ENCODE results near the gene ARMH4.

Gene ARMH4

DNA sequence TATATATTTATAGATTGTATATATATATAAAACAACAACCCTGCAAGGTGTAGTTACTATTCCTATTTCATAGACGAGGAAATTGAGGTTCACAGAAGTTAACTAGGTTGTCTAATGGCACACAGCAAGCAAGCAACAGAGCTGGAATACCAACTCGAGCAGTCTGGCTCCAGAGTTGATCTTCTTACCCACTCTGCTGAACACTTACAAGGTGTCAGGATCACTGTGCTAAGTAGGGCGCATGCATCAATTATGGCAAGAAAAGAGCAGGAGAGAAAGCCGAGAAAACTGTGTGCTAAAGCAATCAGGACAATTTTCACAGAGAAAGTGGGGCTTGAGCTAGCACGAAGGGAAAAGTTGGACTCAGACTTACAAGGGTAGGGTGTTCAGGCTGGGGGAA lies 15.9 kb upstream of the ARMH4 start:
- TF ChIP-seq, protein P1, sequence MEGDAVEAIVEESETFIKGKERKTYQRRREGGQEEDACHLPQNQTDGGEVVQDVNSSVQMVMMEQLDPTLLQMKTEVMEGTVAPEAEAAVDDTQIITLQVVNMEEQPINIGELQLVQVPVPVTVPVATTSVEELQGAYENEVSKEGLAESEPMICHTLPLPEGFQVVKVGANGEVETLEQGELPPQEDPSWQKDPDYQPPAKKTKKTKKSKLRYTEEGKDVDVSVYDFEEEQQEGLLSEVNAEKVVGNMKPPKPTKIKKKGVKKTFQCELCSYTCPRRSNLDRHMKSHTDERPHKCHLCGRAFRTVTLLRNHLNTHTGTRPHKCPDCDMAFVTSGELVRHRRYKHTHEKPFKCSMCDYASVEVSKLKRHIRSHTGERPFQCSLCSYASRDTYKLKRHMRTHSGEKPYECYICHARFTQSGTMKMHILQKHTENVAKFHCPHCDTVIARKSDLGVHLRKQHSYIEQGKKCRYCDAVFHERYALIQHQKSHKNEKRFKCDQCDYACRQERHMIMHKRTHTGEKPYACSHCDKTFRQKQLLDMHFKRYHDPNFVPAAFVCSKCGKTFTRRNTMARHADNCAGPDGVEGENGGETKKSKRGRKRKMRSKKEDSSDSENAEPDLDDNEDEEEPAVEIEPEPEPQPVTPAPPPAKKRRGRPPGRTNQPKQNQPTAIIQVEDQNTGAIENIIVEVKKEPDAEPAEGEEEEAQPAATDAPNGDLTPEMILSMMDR (IDR thresholded peaks at IDR 0.05; ENCODE audit: unreplicated experiment in 3 of 3): no peak
- Mint-ChIP-seq H3K9me3 (no peaks in the 10 kb centered on the region), H3K36me3 (ENCODE audit: low read depth) (no peaks in the 10 kb centered on the region), H3K4me1 (peaks cover 16% of the 10 kb centered on the region), H3K27me3 (ENCODE audit: low read depth) (peaks cover 8% of the 10 kb centered on the region), H3K4me3 (no peak overlapping the region), H3K27ac (no peak overlapping the region)

DNA sequence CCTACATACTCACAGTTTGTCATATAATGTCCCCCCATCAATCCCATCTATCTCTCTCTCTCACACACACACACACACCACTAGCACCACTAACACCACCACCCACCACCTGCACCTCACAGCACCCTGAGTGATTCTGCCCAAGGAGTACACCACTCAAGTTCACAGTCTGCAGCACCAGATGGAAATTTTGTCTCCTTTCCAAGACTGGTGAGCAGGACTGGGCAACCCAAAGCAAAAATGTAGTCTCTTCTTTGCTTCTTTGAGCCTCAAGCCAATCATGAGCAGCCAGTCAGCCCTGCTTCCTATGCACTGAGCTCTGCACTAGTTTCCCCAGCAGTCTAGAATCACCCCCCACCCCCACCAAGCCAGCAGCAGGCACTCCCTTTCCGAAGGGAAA lies 15.0 kb upstream of the ARMH4 start:
- H3K27me3 Mint-ChIP-seq (ENCODE audit: low read depth): peaks cover 8% of the 10 kb centered on the region
- TF ChIP-seq, protein P1 (IDR thresholded peaks at IDR 0.05; ENCODE audit: unreplicated experiment in 3 of 3): no peak
- no peaks in the 10 kb centered on the region for H3K9me3 Mint-ChIP-seq
- no peaks in the 10 kb centered on the region for H3K36me3 Mint-ChIP-seq (ENCODE audit: low read depth)
- H3K27ac Mint-ChIP-seq: no peak overlapping the region
- H3K4me3 Mint-ChIP-seq: no peak overlapping the region
- H3K4me1 Mint-ChIP-seq: peaks cover 16% of the 10 kb centered on the region

DNA sequence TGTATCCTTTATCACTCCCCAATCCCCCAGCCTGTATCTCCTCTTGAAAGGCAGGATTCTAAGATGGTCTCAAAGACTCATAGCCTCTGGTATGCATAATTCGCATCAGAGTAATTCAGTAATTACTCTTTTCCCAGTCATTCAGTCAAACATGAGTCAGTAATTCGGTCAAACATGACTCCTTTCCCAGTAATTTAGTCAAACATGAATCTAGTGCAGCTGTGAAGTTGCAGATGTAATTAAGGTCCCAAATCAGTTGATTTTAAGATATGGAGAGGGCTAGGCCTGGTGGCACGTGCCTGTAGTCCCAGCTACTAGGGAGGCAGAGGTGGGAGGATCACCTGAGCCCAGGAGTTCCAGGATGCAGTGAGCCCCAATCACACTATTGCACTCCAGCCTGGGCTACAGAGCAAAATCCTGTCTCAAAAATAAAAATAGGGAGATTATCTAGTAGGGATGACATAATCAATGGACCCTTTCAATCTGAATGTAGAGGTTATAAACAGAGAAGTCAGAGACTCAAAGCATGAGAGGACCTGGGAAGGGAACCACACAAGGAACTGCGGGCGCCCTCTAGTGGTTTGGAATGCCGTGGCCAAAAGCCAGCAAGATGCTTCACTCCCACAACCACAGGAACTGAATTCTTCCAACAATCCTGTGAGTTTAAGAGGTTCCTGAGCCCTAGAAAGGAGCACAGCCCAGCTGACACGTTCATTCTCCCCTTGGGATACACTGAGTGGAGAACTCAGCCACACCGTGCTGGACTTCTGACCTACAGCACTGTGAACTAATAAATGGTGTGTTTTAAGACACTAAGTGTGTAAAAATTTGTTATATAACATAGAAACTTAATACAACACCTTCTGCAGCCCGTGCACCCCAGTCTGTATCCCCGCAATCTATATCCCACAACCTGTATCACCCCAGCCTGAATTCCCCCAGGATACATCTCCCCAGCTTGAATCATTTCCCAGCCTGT lies 14.3 kb upstream of the ARMH4 start:
- Mint-ChIP-seq H3K4me3 (no peak overlapping the region), H3K36me3 (ENCODE audit: low read depth) (no peaks in the 10 kb centered on the region), H3K27me3 (ENCODE audit: low read depth) (peaks cover 8% of the 10 kb centered on the region), H3K9me3 (no peaks in the 10 kb centered on the region), H3K27ac (no peak overlapping the region), H3K4me1 (peaks cover 15% of the 10 kb centered on the region)
- TF ChIP-seq, protein P1 (IDR thresholded peaks at IDR 0.05; ENCODE audit: unreplicated experiment in 3 of 3): peak; percentile 85 to 93 (median 93)

DNA sequence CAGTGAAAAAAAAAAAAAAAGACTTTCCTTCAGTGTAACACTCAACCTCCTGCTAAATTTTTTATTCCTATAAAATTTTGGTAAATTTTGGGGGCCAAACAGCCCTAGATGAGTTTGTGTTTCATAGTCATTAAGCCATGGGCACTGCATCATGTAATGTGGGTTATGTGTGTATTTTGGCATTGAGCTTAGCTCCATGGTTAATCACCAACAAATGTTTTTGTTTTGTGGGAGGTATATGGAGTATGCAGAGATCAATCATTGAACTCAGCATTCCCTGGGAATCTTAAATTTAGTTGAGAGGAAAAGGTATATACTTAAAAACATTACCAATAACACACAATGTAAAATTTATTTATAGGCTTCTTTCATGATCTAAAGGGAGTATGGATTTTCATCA lies 8.5 kb upstream of the ARMH4 start:
- H3K27me3 Mint-ChIP-seq (ENCODE audit: low read depth): no peaks in the 10 kb centered on the region
- no peaks in the 10 kb centered on the region for H3K36me3 Mint-ChIP-seq (ENCODE audit: low read depth)
- TF ChIP-seq, protein P1 (IDR thresholded peaks at IDR 0.05; ENCODE audit: unreplicated experiment in 3 of 3): no peak
- no peaks in the 10 kb centered on the region for H3K9me3 Mint-ChIP-seq
- H3K4me3 Mint-ChIP-seq: no peak overlapping the region
- H3K4me1 Mint-ChIP-seq: no peaks in the 10 kb centered on the region
- H3K27ac Mint-ChIP-seq: peak overlapping the region in 1 of 3 experiments; percentile 43

DNA sequence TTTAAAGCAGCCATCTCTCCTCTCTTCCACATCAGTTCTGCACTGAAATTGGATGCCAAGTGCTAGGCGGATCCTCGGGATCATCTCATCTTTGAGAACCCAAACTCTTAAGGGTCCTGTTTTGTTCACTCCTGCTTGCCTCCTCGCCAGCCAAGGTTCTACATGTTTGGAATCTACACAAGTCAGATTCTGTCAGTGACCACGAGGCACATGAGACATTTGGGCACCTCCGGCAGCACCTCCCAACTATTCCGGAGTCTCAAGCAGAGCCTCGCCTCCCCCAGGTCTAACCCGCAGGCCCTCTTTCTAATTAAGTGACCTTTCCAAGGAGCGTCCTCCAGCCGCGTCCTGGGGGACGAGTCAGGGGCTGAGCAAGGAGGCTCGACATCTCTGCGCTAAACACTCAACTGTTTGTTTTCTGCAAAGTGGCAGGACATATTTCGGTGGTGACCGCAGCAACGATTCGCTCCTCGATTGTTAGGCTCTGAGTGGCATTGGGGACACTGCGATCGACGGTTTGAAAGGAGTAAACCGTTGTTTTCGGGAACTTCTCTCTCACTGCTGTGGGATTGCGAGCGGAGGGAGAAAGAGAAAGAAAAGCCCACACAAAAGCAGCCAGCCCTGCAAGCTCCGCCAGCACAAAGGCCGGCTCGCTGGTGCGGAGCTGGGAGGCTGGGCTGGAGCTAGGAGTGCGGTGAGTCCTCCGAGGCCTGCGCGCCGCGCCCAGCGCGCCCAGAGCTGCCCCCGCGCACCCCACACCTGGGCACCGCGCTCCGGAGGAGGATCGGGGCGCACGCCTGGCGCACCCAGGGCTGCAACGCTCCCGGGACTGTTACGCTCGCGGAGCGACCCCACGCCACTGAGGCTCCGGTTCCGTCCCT lies 640 bp downstream of the ARMH4 start:
- H3K36me3 Mint-ChIP-seq (ENCODE audit: low read depth): no peaks in the 10 kb centered on the region
- peaks cover 24% of the 10 kb centered on the region for H3K4me1 Mint-ChIP-seq
- H3K9me3 Mint-ChIP-seq: no peaks in the 10 kb centered on the region
- TF ChIP-seq, protein P1 (IDR thresholded peaks at IDR 0.05; ENCODE audit: unreplicated experiment in 3 of 3): no peak
- peak overlapping the region; percentile 48 to 83 (median 73) for H3K27ac Mint-ChIP-seq
- H3K4me3 Mint-ChIP-seq: peak overlapping the region; percentile 90 to 97 (median 96)
- H3K27me3 Mint-ChIP-seq (ENCODE audit: low read depth): peaks cover 23% of the 10 kb centered on the region
